Astrocyte of the spinal cord (primary cell): ENCODE measurements around the gene TRIM60.
"Not testable (repeated sequence)": the region's sequence is repeated elsewhere in the genome, so short reads cannot be mapped to it uniquely, and the experiment has no call there.

Experiments
- DNase-seq: peaks from one replicate; pipeline ENCODE4 v3.0.0; 2011; ENCODE audit warnings: low read depth, low spot score
- H3K4me3 ChIP-seq: 2 replicates; pipeline ENCODE4 v1.5.1; 2011; ENCODE audit warnings: low read depth, mild to moderate bottlenecking, low read length, moderate library complexity
- CTCF ChIP-seq: IDR thresholded peaks from 2 replicates; pipeline ENCODE4 v1.5.1; 2012; ENCODE audit warnings: low read depth, mild to moderate bottlenecking, low read length, inconsistent platforms
- in situ Hi-C: cut with HindIII; loops from 2 replicates; pipeline ENCODE4 v1.10.0; 2017; ENCODE audit warnings: low sequenced_read_pairs

The TRIM60 gene

GRCh38 chr4:165077034-165077578, 45.3 kb downstream of the TRIM60 start:
- no peak overlapping the region for H3K4me3 ChIP-seq
- TF ChIP-seq CTCF, result no peak
- no peak for DNase-seq
- in situ Hi-C loops, result no loop called here

GRCh38 chr4:165079476-165079875, 47.7 kb downstream of the TRIM60 start:
- DNase-seq, result peak; percentile 46
- no peak for TF ChIP-seq CTCF
- no peak overlapping the region for H3K4me3 ChIP-seq
- in situ Hi-C loops, result no loop called here

- in situ Hi-C loops, DNase-seq: not testable (repeated sequence)
Measured at GRCh38 chr4:165084787-165085186, 53.0 kb downstream of the TRIM60 start.

GRCh38 chr4:165085946-165086345, 54.1 kb downstream of the TRIM60 start:
- no peak for TF ChIP-seq CTCF
- DNase-seq, result no peak
- H3K4me3 ChIP-seq, result no peak overlapping the region
- in situ Hi-C loops, result no loop called here

More at GRCh38 chr4:165084787-165085186, 53.0 kb downstream of the TRIM60 start:
- not testable (repeated sequence) for H3K4me3 ChIP-seq

- no peak overlapping the region for H3K4me3 ChIP-seq
- DNase-seq, result no peak
- no peak for TF ChIP-seq CTCF
- in situ Hi-C loops, result no loop called here
Measured at GRCh38 chr4:165088366-165088765, 56.6 kb downstream of the TRIM60 start.
